Esophagus muscularis mucosa (tissue), 4 donors: ENCODE data around the gene TGFBR1.

Experiments
- EP300 ChIP-seq: sonication (generic); formaldehyde crosslinking; IDR thresholded peaks from one replicate; pipeline ENCODE4 v1.6.1; 2017; ENCODE audit warnings: antibody characterized with exemption
- POLR2A ChIP-seq: fragments of 450-650 bp; IDR thresholded peaks from one replicate; pipeline ENCODE4 v1.6.1; 2017; ENCODE audit warnings: antibody characterized with exemption, moderate library complexity, mild to moderate bottlenecking, low read depth
- POLR2AphosphoS5 ChIP-seq, 2 donors: sonication (generic); formaldehyde crosslinking; IDR thresholded peaks; one replicate each; pipeline ENCODE4 v1.6.1; 2017; ENCODE audit warnings: antibody characterized with exemption in 2 of 2
- TF ChIP-seq, protein P1 (sequence below), 3 experiments: fragments of 200-600 bp in 2 of 3; fragments of 450-650 bp in 1 of 3; sonication (generic) in 2 of 3; IDR thresholded peaks; one replicate each; pipeline ENCODE4 v1.5.1; 2017 to 2019; ENCODE audit warnings: antibody characterized with exemption in 3 of 3, mild to moderate bottlenecking in 2 of 3, moderate library complexity in 1 of 3

DNA sequence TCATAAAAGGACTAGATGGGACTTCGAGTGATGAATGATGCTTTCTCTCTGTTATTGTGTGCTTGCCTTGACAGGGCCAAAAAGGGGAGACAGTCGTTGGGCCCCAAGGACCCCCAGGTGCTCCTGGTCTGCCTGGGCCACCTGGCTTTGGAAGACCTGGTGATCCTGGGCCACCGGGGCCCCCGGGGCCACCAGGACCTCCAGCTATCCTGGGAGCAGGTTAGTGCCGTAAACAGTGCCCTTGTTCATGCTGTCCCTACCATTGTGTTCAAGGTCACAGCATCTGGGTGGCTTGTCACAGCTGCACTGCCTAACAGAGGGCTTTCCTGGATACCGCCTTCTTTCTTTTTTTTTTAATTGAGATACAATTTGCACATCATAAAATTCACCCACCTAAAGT is 48.7 kb upstream of the TGFBR1 start:
- TF ChIP-seq, protein P1, sequence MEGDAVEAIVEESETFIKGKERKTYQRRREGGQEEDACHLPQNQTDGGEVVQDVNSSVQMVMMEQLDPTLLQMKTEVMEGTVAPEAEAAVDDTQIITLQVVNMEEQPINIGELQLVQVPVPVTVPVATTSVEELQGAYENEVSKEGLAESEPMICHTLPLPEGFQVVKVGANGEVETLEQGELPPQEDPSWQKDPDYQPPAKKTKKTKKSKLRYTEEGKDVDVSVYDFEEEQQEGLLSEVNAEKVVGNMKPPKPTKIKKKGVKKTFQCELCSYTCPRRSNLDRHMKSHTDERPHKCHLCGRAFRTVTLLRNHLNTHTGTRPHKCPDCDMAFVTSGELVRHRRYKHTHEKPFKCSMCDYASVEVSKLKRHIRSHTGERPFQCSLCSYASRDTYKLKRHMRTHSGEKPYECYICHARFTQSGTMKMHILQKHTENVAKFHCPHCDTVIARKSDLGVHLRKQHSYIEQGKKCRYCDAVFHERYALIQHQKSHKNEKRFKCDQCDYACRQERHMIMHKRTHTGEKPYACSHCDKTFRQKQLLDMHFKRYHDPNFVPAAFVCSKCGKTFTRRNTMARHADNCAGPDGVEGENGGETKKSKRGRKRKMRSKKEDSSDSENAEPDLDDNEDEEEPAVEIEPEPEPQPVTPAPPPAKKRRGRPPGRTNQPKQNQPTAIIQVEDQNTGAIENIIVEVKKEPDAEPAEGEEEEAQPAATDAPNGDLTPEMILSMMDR (IDR thresholded peaks at IDR 0.05) = no peak
- TF ChIP-seq POLR2A = no peak
- TF ChIP-seq EP300 = no peak
- no peak for TF ChIP-seq POLR2AphosphoS5 (IDR thresholded peaks at IDR 0.05)
